NCI-H446 (cell line): ENCODE results near the gene CDC34.

ENCODE experiments used
- DNase-seq, 2 experiments: peaks; one replicate each; lab custom pipeline; 2025; lab: John Stamatoyannopoulos, UW

CDC34 gene

DNA sequence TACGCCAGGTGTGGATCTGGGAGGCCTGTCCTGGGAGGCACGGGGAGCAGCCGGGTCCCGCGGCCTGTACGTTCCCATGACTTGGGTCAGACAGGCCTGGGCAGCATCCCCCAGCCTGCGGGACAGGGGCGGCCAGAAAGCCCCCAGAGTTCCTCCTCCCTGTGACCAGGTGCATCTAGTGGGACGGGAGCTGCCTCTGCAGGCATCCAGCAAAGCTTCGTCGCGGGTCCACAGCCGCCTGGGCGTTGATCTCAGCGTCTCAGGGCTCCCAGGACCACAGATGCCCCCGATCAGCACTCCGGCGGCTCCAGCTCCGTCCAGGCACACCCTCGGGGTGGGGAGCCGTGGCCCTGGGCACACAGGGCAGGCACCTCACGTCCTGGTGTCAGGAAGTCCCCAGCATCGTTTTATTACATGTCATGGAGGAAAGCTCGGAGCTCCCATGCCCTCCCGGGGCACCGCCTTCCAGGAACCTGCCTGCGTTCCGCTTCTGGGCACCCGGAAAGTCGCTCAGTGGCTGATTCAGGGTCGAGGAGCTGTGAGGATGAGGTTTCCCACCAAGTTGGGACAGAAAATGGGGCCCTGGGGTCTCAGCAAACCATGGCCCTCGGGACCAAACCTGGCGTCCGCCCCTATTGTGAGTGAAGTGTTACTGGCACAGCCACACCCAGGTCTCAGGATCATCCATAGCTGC lies 10.8 kb downstream of the CDC34 start:
- DNase-seq: no peak

DNA sequence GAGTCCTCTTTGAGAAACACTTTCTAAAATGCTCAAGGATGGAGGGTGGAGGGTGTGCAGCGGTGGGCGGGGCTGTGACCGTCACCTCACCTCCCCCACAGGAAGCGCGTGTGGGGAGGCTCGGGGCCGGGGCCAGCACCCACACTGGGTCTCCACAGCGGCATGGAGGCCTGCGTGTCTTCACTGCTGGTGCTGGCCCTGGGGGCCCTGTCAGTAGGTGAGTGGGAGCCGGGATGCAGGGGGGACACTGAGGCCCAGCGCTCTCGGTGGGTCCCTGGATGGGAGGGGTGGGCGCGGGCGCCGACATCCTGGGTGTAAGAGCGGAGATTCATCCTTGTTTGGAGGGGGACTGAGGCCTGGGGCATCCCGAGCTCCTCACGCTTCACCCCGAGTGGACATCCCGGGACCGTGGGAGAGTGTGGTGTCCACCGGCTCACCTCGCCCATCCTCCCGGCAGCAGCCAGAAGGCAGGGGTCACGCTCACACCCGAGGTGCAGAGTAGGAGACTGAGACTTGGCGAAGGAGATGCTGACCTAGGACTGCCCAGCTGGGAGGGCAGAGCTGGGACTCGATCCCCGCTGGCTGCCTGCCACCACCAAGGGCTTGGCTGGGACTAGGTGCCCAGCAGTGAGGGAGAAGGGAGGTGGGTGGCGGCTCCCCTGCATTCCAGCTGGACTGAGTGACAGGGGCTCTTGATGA lies 12.5 kb downstream of the CDC34 start, which contains the start of gene GZMM:
Gene GZMM (plus strand): TSS at position 144 of the 699 bp plus-strand sequence. CDS start 19 bp downstream, at position 163.
- DNase-seq: no peak

DNA sequence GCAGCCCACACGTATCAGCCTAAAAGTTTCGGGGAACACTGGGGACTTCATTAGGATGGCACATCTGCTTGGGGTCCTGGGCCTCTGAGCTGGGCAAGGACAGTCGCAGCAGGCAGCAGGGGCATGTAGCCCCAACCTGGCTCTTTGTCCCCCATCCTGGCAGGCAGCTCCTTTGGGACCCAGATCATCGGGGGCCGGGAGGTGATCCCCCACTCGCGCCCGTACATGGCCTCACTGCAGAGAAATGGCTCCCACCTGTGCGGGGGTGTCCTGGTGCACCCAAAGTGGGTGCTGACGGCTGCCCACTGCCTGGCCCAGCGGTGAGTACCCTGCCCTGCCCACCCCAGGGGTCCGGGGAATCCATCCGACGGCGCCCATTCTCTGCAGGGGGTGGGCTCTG lies 15.6 kb downstream of the CDC34 start:
- DNase-seq: no peak

DNA sequence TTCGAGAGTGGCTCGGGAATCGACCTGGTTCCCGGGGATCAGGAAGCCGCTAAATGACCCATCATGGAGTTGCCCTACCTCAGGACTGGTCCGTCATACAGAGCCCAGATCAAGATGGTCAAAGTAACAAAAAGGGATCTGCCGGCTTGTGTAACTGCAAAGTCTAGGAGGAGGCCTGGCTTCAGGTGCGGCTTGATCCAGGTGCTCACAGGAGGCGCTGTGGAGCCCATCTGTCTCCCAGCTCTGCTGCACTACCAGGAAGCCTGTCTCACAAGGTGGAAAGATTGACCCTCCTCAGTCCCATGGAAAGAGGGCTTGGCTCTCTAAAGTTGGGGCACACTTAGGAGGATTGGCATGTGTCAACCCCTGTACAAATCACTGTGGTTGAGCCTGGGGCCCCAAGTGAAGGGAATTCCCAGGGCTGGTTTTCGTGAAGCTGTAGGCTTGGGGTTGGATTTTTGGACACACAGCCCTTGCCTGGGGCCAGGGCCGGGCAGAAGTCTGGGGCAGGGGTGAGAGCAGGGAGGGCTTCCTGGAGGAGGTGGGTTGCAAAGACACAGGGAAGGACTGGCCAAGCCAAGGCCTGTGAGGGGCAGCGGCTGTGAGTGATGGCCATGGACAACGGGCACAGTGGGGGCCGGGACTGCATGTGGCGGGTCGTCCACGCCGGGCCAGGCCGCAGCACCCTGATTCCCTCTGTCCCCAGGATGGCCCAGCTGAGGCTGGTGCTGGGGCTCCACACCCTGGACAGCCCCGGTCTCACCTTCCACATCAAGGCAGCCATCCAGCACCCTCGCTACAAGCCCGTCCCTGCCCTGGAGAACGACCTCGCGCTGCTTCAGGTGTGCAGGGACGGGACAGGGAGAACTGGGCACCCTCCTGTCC lies 16.5 kb downstream of the CDC34 start:
- no peak for DNase-seq

DNA sequence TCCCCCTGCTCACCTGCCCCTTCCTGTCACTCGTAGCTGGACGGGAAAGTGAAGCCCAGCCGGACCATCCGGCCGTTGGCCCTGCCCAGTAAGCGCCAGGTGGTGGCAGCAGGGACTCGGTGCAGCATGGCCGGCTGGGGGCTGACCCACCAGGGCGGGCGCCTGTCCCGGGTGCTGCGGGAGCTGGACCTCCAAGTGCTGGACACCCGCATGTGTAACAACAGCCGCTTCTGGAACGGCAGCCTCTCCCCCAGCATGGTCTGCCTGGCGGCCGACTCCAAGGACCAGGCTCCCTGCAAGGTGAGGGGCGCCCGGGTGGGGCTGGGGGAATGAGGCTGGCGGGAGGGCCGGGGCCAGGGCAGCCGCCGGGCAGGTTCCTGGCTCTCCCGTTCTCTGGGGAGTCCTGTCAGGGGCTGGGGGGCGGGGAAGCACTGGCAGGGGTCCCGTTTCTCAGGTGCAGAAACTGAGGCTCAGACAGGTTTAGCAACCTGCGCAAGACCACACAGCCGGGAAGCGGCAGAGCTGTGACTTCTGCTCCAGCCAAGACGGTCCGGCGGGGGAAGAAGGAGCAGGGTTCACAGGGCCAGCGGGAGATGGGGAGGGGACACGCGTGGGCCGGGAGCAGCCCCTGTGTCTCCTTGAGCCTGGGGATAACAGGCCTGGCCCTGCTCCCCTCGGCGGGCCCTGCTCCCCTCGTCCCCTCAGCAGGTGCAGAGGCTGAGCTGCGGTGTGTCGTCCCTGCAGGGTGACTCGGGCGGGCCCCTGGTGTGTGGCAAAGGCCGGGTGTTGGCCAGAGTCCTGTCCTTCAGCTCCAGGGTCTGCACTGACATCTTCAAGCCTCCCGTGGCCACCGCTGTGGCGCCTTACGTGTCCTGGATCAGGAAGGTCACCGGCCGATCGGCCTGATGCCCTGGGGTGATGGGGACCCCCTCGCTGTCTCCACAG lies 17.6 kb downstream of the CDC34 start:
- DNase-seq: no peak

DNA sequence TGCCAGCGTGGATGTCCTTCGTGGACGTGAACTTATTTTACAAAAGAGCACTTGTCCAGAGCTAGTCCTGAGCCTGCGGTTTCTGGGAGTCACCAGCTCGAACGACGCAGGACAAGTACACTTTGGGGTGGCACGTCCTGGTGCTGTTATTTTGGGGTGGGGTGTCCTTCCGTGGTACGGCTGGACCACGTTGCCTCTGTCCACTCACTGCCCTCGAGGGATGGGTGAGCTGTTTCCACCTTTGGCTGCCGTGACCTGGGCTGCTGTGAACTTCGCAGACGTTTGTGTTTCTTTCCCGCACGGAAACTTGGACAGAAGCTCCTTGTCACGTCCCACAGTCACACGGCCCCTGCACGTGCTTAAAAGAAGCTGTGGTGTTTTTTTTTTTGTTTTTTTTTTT lies 23.3 kb downstream of the CDC34 start:
- DNase-seq: no peak

DNA sequence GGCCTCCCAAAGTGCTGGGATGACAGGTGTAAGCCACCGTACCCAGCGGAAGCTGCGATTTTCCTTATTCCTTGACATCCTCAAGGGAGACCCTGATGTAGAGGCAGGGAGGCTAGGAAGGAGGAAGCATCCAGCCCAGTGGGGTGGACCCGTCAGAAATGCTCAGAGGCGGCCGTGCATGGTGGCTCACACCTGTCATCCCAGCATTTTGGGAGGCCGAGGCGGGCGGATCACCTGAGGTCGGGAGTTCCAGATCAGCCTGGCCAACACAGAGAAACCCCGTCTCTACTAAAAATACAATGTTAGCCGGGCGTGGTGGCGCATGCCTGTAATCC lies 23.9 kb downstream of the CDC34 start:
- DNase-seq: no peak

DNA sequence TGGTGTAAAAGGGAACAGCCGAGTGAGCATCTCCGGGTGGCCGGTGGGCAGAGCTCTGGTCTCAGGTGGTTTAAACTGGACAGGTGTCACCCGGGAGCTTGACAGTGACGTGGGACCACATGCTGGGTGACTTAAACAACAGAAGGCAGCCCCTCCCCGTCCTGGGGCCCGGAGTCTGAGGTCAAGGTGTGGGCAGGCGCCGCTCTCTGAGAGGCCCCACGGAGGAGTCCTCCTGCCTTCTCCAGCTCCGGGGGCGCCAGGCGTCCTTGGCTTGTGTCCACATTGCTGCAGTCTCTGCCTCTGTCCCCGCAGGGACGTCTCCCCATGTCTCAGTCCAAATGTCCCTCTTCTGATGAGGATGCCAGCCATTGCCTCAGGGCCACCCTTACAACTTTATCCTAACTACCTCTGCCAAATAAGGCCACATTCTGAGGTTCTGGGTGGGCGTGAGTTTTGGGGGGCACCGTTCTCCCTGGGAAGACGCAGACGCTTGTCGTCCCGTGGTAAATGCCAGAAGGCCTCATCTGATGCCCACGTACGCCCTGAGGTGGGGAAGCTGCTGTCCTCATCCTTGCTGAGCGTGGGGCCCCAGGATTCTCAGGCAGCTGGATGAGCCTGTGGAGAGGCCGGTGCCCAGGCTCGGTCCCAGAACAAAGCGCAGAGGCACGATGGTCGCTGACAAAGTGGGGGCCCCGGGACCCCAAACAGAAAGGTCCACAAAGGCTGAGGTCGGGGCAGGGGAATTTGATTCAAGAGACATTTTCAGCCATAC lies 25.2 kb downstream of the CDC34 start:
- no peak for DNase-seq

DNA sequence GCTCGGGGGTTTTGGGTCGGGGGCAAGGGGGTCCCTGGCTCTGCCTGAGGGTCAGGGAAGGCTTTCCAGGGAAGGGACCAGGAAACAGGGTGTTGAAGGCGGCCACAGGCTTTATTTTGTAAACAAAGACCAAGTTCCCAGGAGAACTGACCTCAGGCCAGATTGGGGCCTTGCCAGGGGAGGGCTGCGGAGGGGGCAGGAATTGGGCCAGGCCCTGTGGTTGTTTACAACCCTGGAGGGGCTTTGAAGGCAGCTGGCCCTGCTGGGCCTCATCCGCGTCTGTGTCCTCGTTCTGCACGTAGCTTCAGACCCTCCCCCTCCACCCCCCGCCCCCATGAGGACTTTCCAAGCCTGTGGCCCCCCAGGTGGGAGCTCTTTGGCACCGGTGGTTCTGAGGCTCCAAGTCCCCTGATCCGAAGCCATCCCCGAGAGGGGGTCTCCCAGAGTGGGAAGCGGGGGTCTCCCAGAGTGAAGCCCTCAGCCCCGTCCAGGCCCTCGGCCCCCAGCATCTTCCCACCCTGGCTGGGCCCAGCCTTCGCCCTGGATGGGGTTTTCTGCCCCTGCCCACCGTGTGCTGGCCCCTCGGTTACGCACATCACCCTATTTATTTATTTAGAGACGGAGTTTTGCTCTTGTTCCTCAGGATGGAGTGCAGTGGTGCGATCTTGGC lies 27.3 kb downstream of the CDC34 start:
- DNase-seq: no peak

DNA sequence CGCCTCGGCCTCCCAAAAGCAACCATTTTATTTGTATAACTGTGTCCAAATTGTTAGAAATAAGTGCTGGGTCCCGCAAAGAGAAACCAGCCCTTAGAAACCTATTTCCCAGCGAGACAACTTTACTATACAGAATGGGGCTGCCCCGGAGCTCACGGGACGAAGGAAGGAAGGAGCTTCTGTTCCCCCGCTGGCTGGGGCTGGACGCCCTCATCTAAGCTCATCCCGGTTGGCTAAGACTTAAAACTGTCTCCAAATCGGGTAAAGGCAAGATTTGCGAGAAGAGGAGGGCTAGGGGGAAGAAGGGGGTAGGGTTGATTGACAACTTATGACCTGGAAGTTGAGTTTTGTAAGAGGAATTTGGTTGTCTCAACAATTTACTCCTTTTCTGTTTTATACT lies 28.6 kb downstream of the CDC34 start:
- no peak for DNase-seq

DNA sequence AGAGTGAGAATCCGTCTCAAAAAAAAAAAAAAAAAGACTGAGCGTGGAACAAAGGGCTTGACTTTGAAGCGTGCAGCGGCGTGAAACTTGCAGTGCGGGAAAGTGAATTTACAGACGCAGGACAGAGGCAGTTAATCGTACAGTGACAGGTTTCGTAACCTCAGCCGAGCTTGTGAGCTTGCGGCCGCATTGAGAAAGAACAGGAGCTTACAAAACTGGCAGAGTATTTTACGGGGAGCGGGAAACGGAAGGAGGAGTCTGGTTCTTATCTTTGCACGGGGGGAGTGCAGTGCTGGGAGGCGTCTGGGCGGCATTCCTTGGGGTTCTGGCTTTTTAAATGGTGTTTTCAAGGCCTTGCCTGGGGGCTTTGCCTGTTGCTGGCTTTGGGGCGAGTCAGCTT lies 34.8 kb downstream of the CDC34 start:
- no peak for DNase-seq

DNA sequence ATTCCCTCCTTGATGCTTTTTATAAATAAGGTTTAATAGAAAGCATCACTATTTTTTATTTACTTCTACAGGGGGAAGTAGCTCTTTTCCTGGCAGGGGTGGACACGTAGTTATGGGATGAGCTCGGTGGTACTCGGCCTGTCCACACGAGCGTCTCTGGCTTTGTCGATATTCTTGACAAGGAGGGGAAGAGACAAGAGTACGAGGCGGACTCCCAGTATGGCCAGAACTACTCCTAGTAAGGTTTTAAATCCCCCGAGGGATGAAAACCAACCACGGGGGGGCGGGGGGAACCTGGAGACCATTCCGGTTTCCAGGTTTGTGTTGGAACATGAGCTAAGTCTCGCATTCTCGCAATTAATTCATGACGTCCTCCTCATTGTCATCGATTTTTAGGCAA lies 35.3 kb downstream of the CDC34 start:
- DNase-seq: no peak

DNA sequence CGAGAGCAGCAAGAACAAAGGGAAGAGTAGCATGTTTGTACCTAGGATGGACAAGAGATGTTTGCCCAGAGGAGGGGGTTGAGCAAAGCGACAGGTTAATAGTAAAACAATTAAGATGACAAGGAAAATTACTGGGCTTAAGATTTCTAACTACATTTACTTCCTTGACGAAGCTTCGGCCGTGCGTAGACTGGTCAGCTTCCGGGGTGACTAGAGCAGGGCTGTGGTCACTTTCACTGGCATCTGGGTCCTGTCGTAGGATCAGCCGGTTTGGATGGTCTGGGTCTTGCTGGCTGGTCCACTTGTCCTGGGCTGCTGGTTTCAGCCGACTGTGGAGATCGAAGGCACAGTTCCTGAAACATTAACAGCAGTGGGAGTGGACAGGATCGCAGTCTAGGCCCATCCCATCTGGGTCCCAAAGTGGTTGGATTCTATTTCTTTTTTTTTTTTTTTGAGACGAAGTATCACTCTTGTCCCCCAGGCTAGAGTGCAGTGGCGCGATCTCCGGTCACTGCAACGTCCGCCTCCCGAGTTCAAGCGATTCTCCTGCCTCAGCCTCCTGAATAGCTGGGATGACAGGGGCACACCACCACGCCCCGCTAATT lies 35.8 kb downstream of the CDC34 start:
- no peak for DNase-seq

DNA sequence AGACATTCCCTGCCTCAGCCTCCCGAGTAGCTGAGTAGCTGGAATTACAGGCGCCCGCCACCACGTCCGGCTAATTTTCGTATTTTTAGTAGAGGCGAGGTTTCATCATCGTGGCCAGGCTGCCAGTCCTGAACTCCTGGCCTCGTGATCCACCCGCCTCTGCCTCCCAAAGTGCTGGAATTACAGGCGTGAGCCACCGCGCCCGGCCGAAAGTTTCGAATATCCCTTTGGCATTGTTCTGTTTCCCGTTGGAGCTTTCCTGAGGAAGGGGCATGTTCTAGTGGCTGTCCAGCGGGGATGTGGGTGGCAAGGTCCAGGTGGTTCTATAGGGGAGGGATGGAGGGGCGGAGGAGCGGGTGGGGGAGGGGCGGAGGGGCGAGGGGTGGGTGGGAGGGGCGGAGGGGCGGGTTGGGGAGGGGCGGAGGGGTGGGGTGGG lies 38.7 kb downstream of the CDC34 start:
- no peak for DNase-seq

DNA sequence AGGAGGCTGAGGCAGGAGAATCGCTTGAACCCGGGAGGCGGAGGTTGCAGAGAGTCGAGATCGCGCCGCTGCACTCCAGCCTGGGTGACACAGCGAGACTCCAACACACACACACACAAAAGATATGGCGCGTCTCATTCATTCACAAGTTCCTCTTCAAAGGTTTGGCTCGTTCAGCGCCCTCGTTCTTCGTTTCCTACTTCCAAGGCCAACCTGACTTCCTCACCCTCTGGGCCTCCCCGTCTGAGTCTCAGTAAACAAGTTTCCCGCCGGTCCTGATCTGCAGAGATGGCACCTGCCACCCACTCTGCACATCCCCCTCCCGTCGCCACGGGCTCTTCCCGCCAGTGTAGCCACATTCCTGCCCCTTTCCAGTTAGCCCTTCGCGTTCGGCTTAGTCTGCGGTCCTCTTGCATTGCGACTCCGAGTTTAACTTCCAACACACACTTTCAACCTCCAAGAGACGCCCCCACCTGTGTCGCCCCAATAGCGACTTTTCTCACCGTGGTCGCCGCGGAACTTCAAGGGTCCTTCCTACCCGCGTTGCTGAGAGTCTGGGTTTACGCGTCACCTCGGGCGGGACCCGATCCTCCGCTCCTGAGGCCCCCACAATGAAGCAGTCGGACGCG lies 39.5 kb downstream of the CDC34 start:
- peak; percentile 51 to 85 for DNase-seq

DNA sequence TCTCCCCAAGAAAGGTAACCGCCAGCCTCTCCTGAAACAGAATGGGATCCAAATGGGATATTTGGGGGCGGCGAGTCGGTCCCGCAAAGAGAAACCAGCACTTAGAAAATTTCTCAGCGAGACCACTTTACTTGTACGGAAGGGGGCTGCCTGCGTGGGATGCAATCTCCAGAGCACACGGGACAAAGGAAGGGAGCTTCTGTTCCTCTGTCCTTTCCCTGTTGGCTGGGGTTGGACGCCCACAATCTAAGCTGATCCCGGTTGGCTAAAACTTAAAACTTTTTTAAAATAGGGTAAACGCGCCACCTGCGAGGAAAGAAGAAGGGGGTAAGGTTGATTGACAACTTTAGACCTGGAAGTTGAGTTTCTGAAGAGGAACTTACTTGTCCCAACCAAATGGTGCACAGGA lies 40.0 kb downstream of the CDC34 start:
- peak; percentile 60 for DNase-seq

DNA sequence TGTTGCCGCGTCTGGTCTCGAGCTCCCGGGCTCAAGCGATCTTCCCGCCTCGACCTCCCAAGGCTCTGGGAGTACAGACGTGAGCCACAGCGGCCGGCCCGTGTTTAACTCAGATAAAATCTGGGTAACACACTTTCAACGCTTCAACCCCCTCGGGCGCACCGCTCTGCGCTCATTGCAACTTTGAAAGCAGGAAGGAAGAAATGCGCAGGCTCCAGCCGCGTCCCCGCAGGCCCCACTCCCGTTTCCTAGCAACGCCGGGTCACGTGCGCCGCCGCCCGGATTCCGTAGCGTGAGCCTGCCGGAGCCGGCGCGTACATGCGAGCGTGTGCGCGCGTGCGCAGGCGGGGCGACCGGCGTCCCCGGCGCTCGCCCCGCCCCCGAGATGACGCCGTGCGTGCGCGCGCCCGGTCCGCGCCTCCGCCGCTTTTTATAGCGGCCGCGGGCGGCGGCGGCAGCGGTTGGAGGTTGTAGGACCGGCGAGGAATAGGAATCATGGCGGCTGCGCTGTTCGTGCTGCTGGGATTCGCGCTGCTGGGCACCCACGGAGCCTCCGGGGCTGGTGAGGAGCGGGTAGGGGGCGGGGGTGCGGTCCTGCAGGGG lies 40.7 kb downstream of the CDC34 start, which contains the start of gene BSG:
Gene BSG (plus strand): TSS at position 457 of the 603 bp plus-strand sequence. CDS start 39 bp downstream, at position 496.
- DNase-seq: peak; percentile 94 to 99

DNA sequence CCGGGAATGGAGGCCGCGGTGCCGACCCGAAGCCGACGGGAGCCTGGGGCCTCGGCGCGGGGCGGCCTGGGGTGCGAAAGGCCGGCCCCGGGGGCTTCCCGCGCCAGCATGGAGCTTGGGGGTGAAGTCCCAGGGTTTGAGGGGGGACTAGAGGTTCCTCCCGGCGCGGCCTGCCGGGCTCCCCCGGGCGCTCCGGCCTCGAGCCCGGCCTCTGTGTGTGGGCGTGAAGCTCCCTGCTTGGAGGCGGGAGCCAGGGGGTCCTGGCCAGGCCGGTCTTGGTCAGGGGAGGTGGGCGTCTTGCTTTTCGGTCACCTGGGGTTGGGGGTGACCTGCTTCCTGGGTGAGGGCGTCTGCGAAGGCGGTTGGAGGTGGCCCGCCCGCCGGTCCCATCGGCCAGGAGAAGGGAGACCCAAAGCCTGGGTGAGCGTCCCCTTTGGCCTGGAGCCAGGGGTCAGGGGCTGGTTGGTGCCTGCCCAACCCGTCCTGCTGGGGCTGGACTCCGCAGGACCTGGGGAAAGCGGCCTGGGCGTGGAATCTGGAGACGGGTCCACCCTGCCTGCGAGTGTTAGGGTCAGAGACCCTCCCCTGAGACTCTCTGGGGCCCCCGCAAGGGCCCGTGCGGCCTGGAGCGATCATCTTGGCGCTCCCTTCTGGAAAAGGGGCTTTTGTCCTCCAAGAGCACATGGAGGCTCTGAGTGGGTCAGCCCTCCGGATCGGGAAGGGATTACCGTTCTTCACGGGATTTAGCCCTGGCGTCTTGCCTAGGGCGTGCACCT lies 41.4 kb downstream of the CDC34 start:
- DNase-seq: peak in 1 of 2 experiments; percentile 60
